Left colon (tissue), 2 donors: ENCODE results near the gene OR1D5. TPM values are rescaled to one million over a fixed set of nuclear protein-coding genes. Genes with fewer than 3 reads are reported as not detected.
"Not testable (repeated sequence)": the region's sequence is repeated elsewhere in the genome, so short reads cannot be mapped to it uniquely, and the experiment has no call there.

Source experiments
- ATAC-seq: fragments of 200-7000 bp; cut with Tn5 transposase; one replicate; pipeline ENCODE4 v1.9.1; 2020; ENCODE audit warnings: mild to moderate bottlenecking, moderate library complexity
- DNase-seq, 2 donors: peaks; one replicate each; pipeline ENCODE4 v3.0.0-alpha.2; 2020
- intact Hi-C, 2 donors: fragments of 100-400 bp; cut with DNase I in 1 of 2; cut with micrococcal nuclease in 1 of 2; formaldehyde crosslinking; loops; one replicate each; pipeline versions ENCODE4 v1.11.2 to v1.14.0; 2022; cut with DNase I, micrococcal nuclease
- long read RNA-seq: library from polyadenylated mRNA; unstranded; transcript quantifications from one replicate; pipeline ENCODE4 v2.0.0, GENCODE V29; 2021
- total RNA-seq, 2 donors: library from RNA; stranded (reverse); fragmentation: NEBNext Ultra II Directional; extraction: Animal tissue kit (Norgen Biotek cat#: 25700); gene quantifications; one replicate each; pipeline ENCODE4 v1.2.1, GENCODE V29; 2021
- donor health status: DM: no; HTN: no; CAD: no.
- donor health status: DM: yes; HTN: yes; CAD: no.

The OR1D5 gene
- not detected for total RNA-seq
- long read RNA-seq = 0 reads

GRCh38 chr17:3063507-3063906, at the start of gene OR1D5:
Gene OR1D5 (minus strand): TSS chr17:3063607. CDS start chr17:3063607, 0 bp downstream.
- DNase-seq, ATAC-seq, intact Hi-C loops: not testable (repeated sequence)

DNA sequence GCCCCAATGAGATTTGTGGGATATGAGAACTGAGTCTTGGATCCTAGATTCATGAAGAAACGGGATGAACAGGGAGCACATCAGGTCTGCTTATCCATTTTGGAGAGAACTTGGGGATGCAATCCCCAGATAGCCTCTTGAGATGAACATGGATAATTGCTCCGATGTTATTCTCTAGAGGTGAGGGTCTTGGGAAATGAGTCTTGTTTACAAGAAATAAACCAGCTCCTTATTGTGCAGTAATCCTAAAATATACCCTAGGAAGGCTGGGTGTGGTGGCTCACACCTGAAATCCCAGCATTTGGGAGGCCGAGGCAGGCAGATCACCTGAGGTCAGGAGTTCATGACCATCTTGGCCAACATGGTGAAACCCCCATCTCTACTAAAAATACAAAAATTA, 40.9 kb upstream of the OR1D5 start, which contains the start of gene OR1D2:
Gene OR1D2 (minus strand): TSS at position 101 of the 400 bp plus-strand sequence. CDS start 11,426 bp downstream, outside the sequence.
- intact Hi-C loops = no loop called here
- ATAC-seq (no peak), DNase-seq (no peak)

DNA sequence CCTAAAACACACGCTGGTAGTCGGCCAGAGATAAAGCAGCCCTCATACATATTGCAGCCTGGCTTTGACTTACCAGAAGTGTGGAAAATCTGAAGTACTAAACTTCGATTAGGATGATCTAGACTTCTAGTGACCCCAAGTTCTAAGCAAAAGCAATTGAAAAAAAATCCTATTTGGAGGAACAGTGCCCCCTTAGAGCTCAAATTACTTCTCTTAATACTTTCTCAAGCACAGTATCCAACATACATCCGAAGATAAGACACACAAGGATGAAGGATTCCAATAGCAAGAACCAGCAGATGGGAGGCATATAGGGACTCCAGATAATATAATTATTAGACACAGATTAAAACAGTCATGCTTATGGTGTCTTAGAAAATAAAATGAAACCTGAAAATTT, 10.4 kb upstream of the OR1D5 start:
- DNase-seq, ATAC-seq, intact Hi-C loops: not testable (repeated sequence)

DNA sequence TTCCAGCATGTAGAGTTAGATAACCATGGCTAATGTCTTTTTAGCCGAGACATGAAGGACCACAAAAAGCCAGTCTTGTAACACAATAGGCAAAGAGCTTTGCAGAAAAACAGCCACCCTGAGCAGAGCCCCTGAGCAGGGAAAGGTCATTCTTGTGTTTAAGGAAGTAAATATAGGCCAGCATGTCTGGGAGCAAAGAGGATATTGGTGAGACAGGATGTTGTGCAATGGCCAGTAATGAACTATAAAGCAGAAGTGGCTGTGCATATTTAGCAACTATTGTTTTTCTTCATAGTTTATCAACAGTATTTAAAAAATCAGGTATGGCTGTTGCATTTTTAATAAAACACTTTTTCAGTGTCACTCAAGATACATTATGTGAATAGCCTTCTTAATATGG, 1.8 kb upstream of the OR1D5 start:
- ATAC-seq = peak; percentile 48
- DNase-seq, intact Hi-C loops: not testable (repeated sequence)

GRCh38 chr17:3062824-3063377, 506 bp downstream of the OR1D5 start:
- intact Hi-C loops, ATAC-seq, DNase-seq: not testable (repeated sequence)

- DNase-seq, ATAC-seq, intact Hi-C loops: not testable (repeated sequence)
Measured at GRCh38 chr17:3054868-3055267, 8.5 kb downstream of the OR1D5 start.

DNA sequence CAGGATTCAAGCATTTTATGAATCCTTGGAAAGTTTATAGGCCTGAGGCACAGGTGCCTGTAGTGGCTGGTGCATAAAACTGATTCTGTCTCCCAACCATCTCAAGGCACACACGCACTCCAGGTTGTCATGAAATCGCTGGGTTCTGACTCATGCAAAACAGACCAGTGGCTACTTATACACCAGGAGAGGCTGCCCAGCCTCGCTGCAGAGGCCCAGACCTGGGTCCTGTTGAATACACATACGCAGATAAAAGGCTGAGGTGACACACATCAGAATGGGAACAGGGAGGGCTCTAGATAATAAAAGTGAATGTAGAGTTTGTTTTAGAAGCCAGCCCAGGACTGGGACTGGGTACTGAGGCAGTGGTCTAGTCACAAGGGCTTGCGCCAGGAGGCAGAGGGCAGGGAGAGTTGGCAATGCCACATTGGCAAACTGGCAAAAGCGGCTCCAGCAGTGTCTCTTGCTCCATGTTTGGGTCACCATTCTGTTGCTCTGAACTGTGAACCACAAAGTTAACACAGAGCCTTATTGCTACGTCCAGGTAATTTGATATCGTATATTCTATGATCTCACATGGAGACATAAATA, 13.6 kb downstream of the OR1D5 start:
- DNase-seq = no peak
- no peak for ATAC-seq
- intact Hi-C loops = no loop called here

GRCh38 chr17:3048727-3049471, 14.5 kb downstream of the OR1D5 start:
- DNase-seq = peak; percentile 93 to 94
- intact Hi-C loops = no loop called here
- ATAC-seq = peak; percentile 99

- ATAC-seq = no peak
- no peak for DNase-seq
- intact Hi-C loops = no loop called here
Measured at GRCh38 chr17:3046753-3047152, 16.7 kb downstream of the OR1D5 start.

- intact Hi-C loops = no loop called here
- ATAC-seq (no peak), DNase-seq (no peak)
Measured at GRCh38 chr17:3043737-3044365, 19.6 kb downstream of the OR1D5 start.

DNA sequence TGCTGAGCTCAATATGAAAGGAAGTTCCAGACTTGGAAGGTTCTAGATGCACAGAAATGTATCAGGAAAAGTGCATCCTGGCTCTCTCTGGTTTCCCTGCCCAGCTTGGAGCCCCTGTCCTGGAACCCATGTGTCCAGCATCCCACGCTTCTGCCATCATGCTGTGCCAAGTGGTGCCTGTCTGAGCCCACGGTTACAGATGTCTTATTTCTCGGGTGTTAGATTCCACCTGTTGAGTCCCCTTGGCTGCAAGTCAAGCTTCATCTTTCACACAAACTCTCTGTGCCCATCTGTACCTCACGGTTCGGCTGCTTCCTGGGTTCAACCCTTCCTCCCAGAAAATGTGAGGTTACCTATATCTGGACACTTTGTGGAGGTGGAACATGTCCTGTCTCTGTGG, 22.5 kb downstream of the OR1D5 start:
- DNase-seq (no peak), ATAC-seq (no peak)
- intact Hi-C loops = no loop called here

GRCh38 chr17:3039736-3040135, 23.7 kb downstream of the OR1D5 start:
- ATAC-seq = no peak
- intact Hi-C loops = no loop called here
- DNase-seq = no peak

DNA sequence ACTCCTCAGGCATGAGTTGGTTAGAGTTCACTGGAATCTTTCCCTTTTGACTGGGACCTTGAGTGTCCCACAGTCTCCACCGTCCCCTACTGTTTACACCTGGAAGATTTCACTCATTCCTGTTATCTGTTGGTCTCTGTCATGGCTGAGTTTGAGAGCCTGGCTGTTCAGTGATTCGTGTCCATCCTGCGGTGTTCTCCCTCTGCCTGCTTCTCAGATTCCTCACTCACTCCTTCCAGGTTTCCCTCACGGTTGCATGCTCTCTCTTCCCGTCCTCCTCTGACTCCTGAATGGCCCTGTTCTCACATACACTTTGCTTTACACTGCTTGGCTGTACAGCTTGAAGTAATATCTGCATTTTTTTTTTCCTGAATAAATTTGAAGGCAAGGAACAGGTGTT, 24.5 kb downstream of the OR1D5 start:
- peak; percentile 35 for ATAC-seq
- intact Hi-C loops = no loop called here
- no peak for DNase-seq

DNA sequence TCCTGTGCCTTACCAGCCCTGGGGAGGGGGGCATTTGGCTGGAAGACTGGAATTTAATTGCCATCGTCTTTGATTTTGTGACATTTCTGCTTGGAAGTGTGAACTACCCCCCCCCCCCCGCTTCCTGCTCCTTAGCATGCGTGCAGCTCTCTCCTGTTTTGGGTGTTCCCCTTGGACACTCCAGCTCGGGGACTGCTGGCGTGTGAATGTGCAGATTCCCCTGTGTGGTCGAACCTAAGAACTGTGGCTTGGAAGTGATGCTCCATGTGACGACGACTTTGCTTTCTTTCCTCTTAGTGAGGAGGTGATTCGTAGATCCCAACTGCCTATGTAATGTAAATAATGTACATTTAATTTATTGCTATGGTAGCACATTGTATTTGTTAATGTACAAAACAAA, 26.1 kb downstream of the OR1D5 start:
- DNase-seq (no peak), ATAC-seq (no peak)
- intact Hi-C loops = no loop called here

GRCh38 chr17:3036800-3037199, 26.6 kb downstream of the OR1D5 start:
- DNase-seq = no peak
- ATAC-seq = no peak
- intact Hi-C loops = no loop called here

GRCh38 chr17:3035968-3036280, 27.5 kb downstream of the OR1D5 start:
- intact Hi-C loops = no loop called here
- ATAC-seq = no peak
- no peak for DNase-seq

DNA sequence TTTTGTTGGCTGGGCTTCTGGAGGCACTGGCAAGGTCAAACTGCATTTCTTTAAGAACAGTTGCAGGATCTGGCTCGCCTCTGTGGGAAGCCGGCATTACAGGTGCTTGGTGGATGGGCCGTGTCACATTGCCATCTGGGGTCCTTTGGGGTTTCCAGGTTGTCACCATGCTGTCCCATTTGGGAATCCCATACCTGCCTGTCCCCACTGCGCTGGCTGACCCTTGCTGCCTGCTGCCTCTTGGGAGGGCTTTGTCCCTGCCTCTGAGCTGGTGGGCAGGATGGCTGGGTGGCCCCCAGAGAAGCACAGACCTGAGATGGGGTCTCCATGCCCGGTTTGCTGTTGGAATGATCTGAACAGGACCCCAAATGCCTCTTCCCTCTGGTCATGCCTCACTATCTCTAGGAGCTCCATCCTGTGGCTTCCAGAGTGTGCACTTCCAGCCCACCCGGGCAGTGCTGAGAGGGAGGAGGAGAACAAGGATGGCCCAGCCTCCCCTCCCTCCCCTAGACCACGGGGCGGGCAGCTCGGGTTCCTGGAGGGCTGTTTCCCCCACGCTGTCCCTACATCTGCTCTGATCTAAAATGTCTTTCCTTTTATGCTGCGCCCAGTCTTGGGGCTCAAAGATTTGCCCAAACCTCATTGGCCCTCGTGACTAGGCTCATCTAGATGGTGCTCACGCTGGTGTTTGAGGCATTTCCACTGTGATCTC, 28.0 kb downstream of the OR1D5 start:
- DNase-seq = no peak
- intact Hi-C loops = no loop called here

DNA sequence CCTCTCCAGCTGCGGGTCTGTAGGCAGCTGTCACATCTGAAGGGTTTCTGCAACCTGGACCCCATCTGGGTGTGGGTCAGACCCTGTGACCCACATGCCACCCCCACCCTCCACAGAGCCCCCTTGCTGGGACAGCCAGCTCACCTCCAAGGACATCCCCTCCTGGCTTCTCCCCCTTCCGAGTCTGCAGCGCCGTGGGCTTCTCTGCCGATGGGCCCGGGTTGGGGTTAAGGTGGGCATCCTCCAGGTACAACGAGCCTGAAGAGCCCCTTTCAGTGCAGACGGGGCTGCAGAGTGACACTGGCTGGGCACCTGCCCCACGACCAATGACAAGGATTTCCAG, 28.9 kb downstream of the OR1D5 start:
- DNase-seq (no peak), ATAC-seq (no peak)
- intact Hi-C loops = no loop called here

More for the DNA sequence above, 28.0 kb downstream of the OR1D5 start:
- no peak for ATAC-seq
